GM23248 (cell line): ENCODE results near the gene CCL4.

ENCODE experiments used
- EZH2 ChIP-seq: fragments of 200-600 bp; sonication (generic); IDR thresholded peaks from 2 replicates; pipeline ENCODE4 v1.6.1; 2018; ENCODE audit warnings: antibody characterized with exemption, mild to moderate bottlenecking; ENCODE audit not compliant: insufficient read depth, poor library complexity, severe bottlenecking
- EZH2phosphoT487 ChIP-seq: fragments of 200-600 bp; sonication (generic); IDR thresholded peaks from 2 replicates; pipeline ENCODE4 v1.6.1; 2018; ENCODE audit warnings: antibody characterized with exemption, moderate library complexity, mild to moderate bottlenecking, low read depth; ENCODE audit not compliant: insufficient read depth

GRCh38 chr17:36063786-36064541 lies 39.7 kb upstream of the CCL4 start, which contains the start of gene CCL18:
- TF ChIP-seq EZH2, result no peak
- no peak for TF ChIP-seq EZH2phosphoT487
